Naive thymus-derived CD4-positive, alpha-beta T cell (primary cell): ENCODE measurements around the gene MSH4. TPM values are rescaled to one million over a fixed set of nuclear protein-coding genes. Genes with fewer than 3 reads are reported as not detected.

Experiments used
- ATAC-seq: fragments of 150-1000 bp; cut with Tn5 transposase; 2 replicates; pipeline ENCODE4 v1.10.0; 2021; ENCODE audit warnings: mild to moderate bottlenecking, moderate library complexity
- CTCF ChIA-PET: fragments of 350-600 bp; sonication (Branson Sonifier 250); formaldehyde crosslinking; loops from one replicate; lab custom pipeline; 2021; ENCODE audit warnings: antibody characterized with exemption; lab: Charles Lee
- POLR2A ChIA-PET: fragments of 350-600 bp; sonication (Branson Sonifier 250); formaldehyde crosslinking; loops from one replicate; lab custom pipeline; 2021; ENCODE audit warnings: antibody characterized with exemption, inconsistent platforms; lab: Charles Lee
- DNase-seq, 9 donors: peaks; one replicate each; pipeline versions ENCODE4 v3.0.0 to v3.0.0-alpha.2; 2020 to 2022; ENCODE audit warnings: mixed read lengths in 1 of 9
- H3K27ac ChIP-seq: one replicate; pipeline ENCODE4 v1.7.0; 2013; ENCODE audit warnings: mild to moderate bottlenecking, low read depth, low read length, moderate library complexity
- H3K27me3 ChIP-seq, 2 donors: one replicate each; pipeline ENCODE4 v1.7.0; 2013; ENCODE audit warnings: low read length in 2 of 2, mild to moderate bottlenecking in 2 of 2, moderate library complexity in 2 of 2; ENCODE audit not compliant: control insufficient read depth in 2 of 2, insufficient read depth in 2 of 2
- H3K36me3 ChIP-seq, 3 experiments: 1 replicate in 2 of 3; 2 replicates in 1 of 3; pipeline ENCODE4 v1.7.0; 2013; ENCODE audit warnings: low read length in 3 of 3, mild to moderate bottlenecking in 3 of 3, moderate library complexity in 1 of 3; ENCODE audit not compliant: insufficient read depth in 3 of 3, control insufficient read depth in 2 of 3
- H3K4me1 ChIP-seq, 2 donors: one replicate each; pipeline ENCODE4 v1.7.0; 2013; ENCODE audit warnings: low read length in 2 of 2, mild to moderate bottlenecking in 2 of 2, moderate library complexity in 1 of 2; ENCODE audit not compliant: control insufficient read depth in 2 of 2, insufficient read depth in 2 of 2
- H3K4me3 ChIP-seq: 2 replicates; pipeline ENCODE4 v1.7.0; 2013; ENCODE audit warnings: mild to moderate bottlenecking, low read length
- H3K9me3 ChIP-seq, 3 experiments: 1 replicate in 2 of 3; 2 replicates in 1 of 3; pipeline ENCODE4 v1.7.0; 2013; ENCODE audit warnings: low read length in 3 of 3; ENCODE audit not compliant: control insufficient read depth in 2 of 3
- H3K27ac Mint-ChIP-seq, 9 donors: one replicate each; pipeline ENCODE4 v1.8.0; 2020 to 2022; ENCODE audit warnings: mixed read lengths in 9 of 9, mild to moderate bottlenecking in 8 of 9, moderate library complexity in 5 of 9, inconsistent platforms in 2 of 9
- H3K27me3 Mint-ChIP-seq, 5 donors: one replicate each; pipeline ENCODE4 v1.8.0; 2021 to 2022; ENCODE audit warnings: mixed read lengths in 5 of 5, mild to moderate bottlenecking in 1 of 5
- H3K36me3 Mint-ChIP-seq, 5 donors: one replicate each; pipeline ENCODE4 v1.8.0; 2020 to 2022; ENCODE audit warnings: mixed read lengths in 5 of 5, mild to moderate bottlenecking in 3 of 5, inconsistent platforms in 1 of 5
- H3K4me1 Mint-ChIP-seq, 7 donors: one replicate each; pipeline ENCODE4 v1.8.0; 2020 to 2022; ENCODE audit warnings: mixed read lengths in 7 of 7, mild to moderate bottlenecking in 3 of 7, inconsistent platforms in 1 of 7
- H3K4me3 Mint-ChIP-seq, 10 donors: one replicate each; pipeline ENCODE4 v1.8.0; 2020 to 2022; ENCODE audit warnings: mild to moderate bottlenecking in 10 of 10, mixed read lengths in 10 of 10, moderate library complexity in 6 of 10, inconsistent platforms in 2 of 10
- H3K9me3 Mint-ChIP-seq, 11 donors: one replicate each; pipeline ENCODE4 v1.8.0; 2020 to 2022; ENCODE audit warnings: mixed read lengths in 11 of 11, mild to moderate bottlenecking in 4 of 11, inconsistent platforms in 1 of 11, moderate library complexity in 1 of 11
- intact Hi-C, 2 donors: fragments of 100-400 bp; cut with micrococcal nuclease; formaldehyde crosslinking; loops; one replicate each; pipeline ENCODE4 v1.15.1; 2023
- polyA plus RNA-seq, 2 donors: library from polyadenylated mRNA; unstranded; fragments of 300-500 nt; fragmentation: Illumina TruSeq; gene quantifications; one replicate each; pipeline ENCODE4 v1.2.3, GENCODE V29; 2021
- total RNA-seq, 6 experiments: library from RNA in 5 of 6; stranded (reverse) in 5 of 6; gene quantifications; 1 replicate in 5 of 6; 2 replicates in 1 of 6; pipeline ENCODE4 v1.2.3 and lab custom pipeline; 2021 to 2026

MSH4 gene
- total and polyA plus RNA-seq, 7 experiments from 2014 or later, result 0.42 to 1.1 (median 0.49) TPM; not detected in 2

- Mint-ChIP-seq H3K4me1 (peaks cover 48 to 63% (median 57%) of the 10 kb centered on the region in 7 donors), H3K4me3 (peak overlapping the region in 8 of 10 donors; percentile 3 to 97 (median 36)), H3K36me3 (peaks cover 4 to 57% (median 32%) of the 10 kb centered on the region in 5 donors), H3K27me3 (no peaks in the 10 kb centered on the region), H3K27ac (peak overlapping the region in 8 of 9 donors; percentile 14 to 98 (median 76)), H3K9me3 (no peaks in the 10 kb centered on the region)
- ATAC-seq (no peak), DNase-seq (no peak)
- peaks cover 13 to 62% (median 18%) of the 10 kb centered on the region in 3 experiments for H3K36me3 ChIP-seq
- CTCF ChIA-PET, result no interaction called here
- H3K27ac ChIP-seq, result peak overlapping the region; percentile 40
- H3K27me3 ChIP-seq, result no peaks in the 10 kb centered on the region
- no peak overlapping the region for H3K4me3 ChIP-seq
- no peaks in the 10 kb centered on the region for H3K9me3 ChIP-seq
- H3K4me1 ChIP-seq, result peaks cover 38 to 41% of the 10 kb centered on the region in 2 donors
- intact Hi-C loops, result no loop called here
- POLR2A ChIA-PET, result interaction anchor here (0.6 to 2.0 kb wide), 2 partner anchors 9 to 471 kb away, joined by 4 to 9 read pairs; no protein-coding TSS in a partner anchor
Observed at GRCh38 chr1:75791022-75791421, 5.7 kb upstream of the MSH4 start.

GRCh38 chr1:75792091-75792490, 4.6 kb upstream of the MSH4 start:
- peak overlapping the region; percentile 1 for H3K27ac ChIP-seq
- no peaks in the 10 kb centered on the region for H3K27me3 ChIP-seq
- ATAC-seq (no peak), DNase-seq (no peak)
- Mint-ChIP-seq H3K4me1 (peaks cover 42 to 59% (median 55%) of the 10 kb centered on the region in 7 donors), H3K9me3 (no peaks in the 10 kb centered on the region), H3K36me3 (peaks cover 9 to 55% (median 37%) of the 10 kb centered on the region in 5 donors), H3K27me3 (no peaks in the 10 kb centered on the region), H3K27ac (peak overlapping the region in 2 of 9 donors; percentile 74 to 97), H3K4me3 (no peak overlapping the region)
- H3K36me3 ChIP-seq, result peaks cover 13 to 73% (median 18%) of the 10 kb centered on the region in 3 experiments
- CTCF ChIA-PET, result no interaction called here
- H3K4me3 ChIP-seq, result no peak overlapping the region
- H3K9me3 ChIP-seq, result no peaks in the 10 kb centered on the region
- intact Hi-C loops, result no loop called here
- H3K4me1 ChIP-seq, result peaks cover 38 to 41% of the 10 kb centered on the region in 2 donors
- POLR2A ChIA-PET, result no interaction called here

GRCh38 chr1:75794382-75794781, 2.3 kb upstream of the MSH4 start:
- no peaks in the 10 kb centered on the region for H3K27me3 Mint-ChIP-seq
- peaks cover 13 to 56% (median 36%) of the 10 kb centered on the region in 5 donors for H3K36me3 Mint-ChIP-seq
- Histone ChIP-seq H3K9me3 (no peaks in the 10 kb centered on the region), H3K36me3 (peaks cover 13 to 66% (median 18%) of the 10 kb centered on the region in 3 experiments), H3K27ac (no peak overlapping the region), H3K4me1 (peaks cover 19 to 21% of the 10 kb centered on the region in 2 donors), H3K4me3 (no peak overlapping the region), H3K27me3 (no peaks in the 10 kb centered on the region)
- ChIA-PET CTCF (no interaction called here), POLR2A (no interaction called here)
- no peaks in the 10 kb centered on the region for H3K9me3 Mint-ChIP-seq
- intact Hi-C loops, result no loop called here
- no peak overlapping the region for H3K27ac Mint-ChIP-seq
- no peak for ATAC-seq
- DNase-seq, result no peak
- H3K4me1 Mint-ChIP-seq, result peaks cover 24 to 42% (median 34%) of the 10 kb centered on the region in 7 donors
- H3K4me3 Mint-ChIP-seq, result no peak overlapping the region

GRCh38 chr1:75795703-75796193, 934 bp upstream of the MSH4 start:
- Histone ChIP-seq H3K27ac (no peak overlapping the region), H3K9me3 (no peaks in the 10 kb centered on the region), H3K36me3 (peaks cover 4 to 56% (median 18%) of the 10 kb centered on the region in 3 experiments), H3K27me3 (no peaks in the 10 kb centered on the region), H3K4me1 (peaks cover 7 to 8% of the 10 kb centered on the region in 2 donors), H3K4me3 (no peak overlapping the region)
- Mint-ChIP-seq H3K27me3 (no peaks in the 10 kb centered on the region), H3K36me3 (peaks cover 13 to 51% (median 33%) of the 10 kb centered on the region in 5 donors), H3K9me3 (no peaks in the 10 kb centered on the region), H3K4me1 (peaks cover 12 to 31% (median 21%) of the 10 kb centered on the region in 7 donors), H3K27ac (peak overlapping the region in 3 of 9 donors; percentile 5 to 34 (median 14)), H3K4me3 (no peak overlapping the region)
- intact Hi-C loops, result no loop called here
- DNase-seq (no peak), ATAC-seq (no peak)
- POLR2A ChIA-PET, result interaction anchor here (0.6 kb wide), 1 partner anchor 48 kb away, joined by 4 read pairs; no protein-coding TSS in a partner anchor
- CTCF ChIA-PET, result no interaction called here

GRCh38 chr1:75797273-75797588, 549 bp downstream of the MSH4 start:
- H3K4me3 Mint-ChIP-seq, result no peak overlapping the region
- peak overlapping the region in 2 of 9 donors; percentile 36 to 44 for H3K27ac Mint-ChIP-seq
- peaks cover 7 to 39% (median 22%) of the 10 kb centered on the region in 5 donors for H3K36me3 Mint-ChIP-seq
- no peaks in the 10 kb centered on the region for H3K27me3 Mint-ChIP-seq
- no peak for ATAC-seq
- peaks cover 0 to 22% (median 9%) of the 10 kb centered on the region in 7 donors for H3K4me1 Mint-ChIP-seq
- H3K9me3 Mint-ChIP-seq, result no peaks in the 10 kb centered on the region
- Histone ChIP-seq H3K4me1 (no peaks in the 10 kb centered on the region), H3K27me3 (no peaks in the 10 kb centered on the region), H3K4me3 (no peak overlapping the region), H3K9me3 (no peaks in the 10 kb centered on the region), H3K27ac (no peak overlapping the region), H3K36me3 (peaks cover 4 to 42% (median 4%) of the 10 kb centered on the region in 3 experiments)
- POLR2A ChIA-PET, result no interaction called here
- CTCF ChIA-PET, result no interaction called here
- DNase-seq, result no peak
- intact Hi-C loops, result no loop called here

GRCh38 chr1:75797606-75798216, 1.0 kb downstream of the MSH4 start:
- H3K9me3 Mint-ChIP-seq, result no peaks in the 10 kb centered on the region
- CTCF ChIA-PET, result no interaction called here
- H3K36me3 Mint-ChIP-seq, result peaks cover 5 to 37% (median 22%) of the 10 kb centered on the region in 5 donors
- H3K4me1 ChIP-seq, result no peaks in the 10 kb centered on the region
- no peak overlapping the region for H3K27ac ChIP-seq
- intact Hi-C loops, result no loop called here
- H3K4me3 ChIP-seq, result no peak overlapping the region
- H3K36me3 ChIP-seq, result peaks cover 0 to 37% (median 4%) of the 10 kb centered on the region in 3 experiments
- DNase-seq (no peak), ATAC-seq (no peak)
- H3K9me3 ChIP-seq, result no peaks in the 10 kb centered on the region
- no peaks in the 10 kb centered on the region for H3K27me3 ChIP-seq
- H3K27me3 Mint-ChIP-seq, result no peaks in the 10 kb centered on the region
- POLR2A ChIA-PET, result interaction anchor here (0.7 kb wide), 1 partner anchor 73 kb away, joined by 3 read pairs; no protein-coding TSS in a partner anchor
- peak overlapping the region in 3 of 9 donors; percentile 6 to 36 (median 36) for H3K27ac Mint-ChIP-seq
- H3K4me3 Mint-ChIP-seq, result no peak overlapping the region
- peaks cover 0 to 22% (median 6%) of the 10 kb centered on the region in 7 donors for H3K4me1 Mint-ChIP-seq
